H1 (cell line): ENCODE results near the gene MGMT. TPM values are rescaled to one million over a fixed set of nuclear protein-coding genes. Genes with fewer than 3 reads are reported as not detected.

Experiments
- CTCF ChIA-PET: fragments of 300-600 bp; sonication (Branson Sonifier 250); formaldehyde crosslinking; loops from one replicate; lab custom pipeline; 2021; ENCODE audit not compliant: partially characterized antibody; lab: Charles Lee
- POLR2A ChIA-PET: fragments of 300-600 bp; sonication (Branson Sonifier 250); formaldehyde crosslinking; loops from one replicate; lab custom pipeline; 2021; ENCODE audit warnings: inconsistent platforms; ENCODE audit not compliant: partially characterized antibody; lab: Charles Lee
- DNase-seq, 2 experiments: peaks; one replicate each; pipeline versions ENCODE4 v3.0.0 to v3.0.0-alpha.2; 2010 to 2022; ENCODE audit warnings: low spot score in 2 of 2, low read depth in 1 of 2, mixed read lengths in 1 of 2
- FAIRE-seq: peaks from 2 replicates; lab custom pipeline; 2011; peaks lifted over from hg19 to GRCh38; lab: Jason Lieb, UNC
- H2AFZ ChIP-seq: 2 replicates; pipeline ENCODE4 v1.8.1; 2012; ENCODE audit warnings: low read length, inconsistent platforms
- H2AK5ac ChIP-seq: 2 replicates; pipeline ENCODE4 v1.6.1; 2013; ENCODE audit warnings: low read depth, low read length
- H2BK120ac ChIP-seq: replicated peaks from 2 replicates; pipeline ENCODE3; 2013; ENCODE audit warnings: low read depth, low read length, inconsistent platforms
- H2BK12ac ChIP-seq: 2 replicates; pipeline ENCODE4 v1.6.1; 2013; ENCODE audit warnings: low read depth, low read length
- H2BK15ac ChIP-seq: 2 replicates; pipeline ENCODE4 v1.6.1; 2013; ENCODE audit warnings: low read length
- H2BK20ac ChIP-seq: 2 replicates; pipeline ENCODE4 v1.6.1; 2013; ENCODE audit warnings: low read length
- H2BK5ac ChIP-seq: 2 replicates; pipeline ENCODE4 v1.6.1; 2013; ENCODE audit warnings: low read depth, low read length
- H3K14ac ChIP-seq: 2 replicates; pipeline ENCODE4 v1.6.1; 2013; ENCODE audit warnings: inconsistent platforms; ENCODE audit not compliant: insufficient read length
- H3K18ac ChIP-seq: 2 replicates; pipeline ENCODE4 v1.6.1; 2013; ENCODE audit warnings: low read length; ENCODE audit errors: extremely low read depth
- H3K23ac ChIP-seq: 2 replicates; pipeline ENCODE4 v1.6.1; 2013; ENCODE audit warnings: inconsistent platforms; ENCODE audit not compliant: insufficient read length
- H3K23me2 ChIP-seq: 2 replicates; pipeline ENCODE4 v1.6.1; 2013; ENCODE audit warnings: low read depth, low read length
- H3K27ac ChIP-seq: 2 replicates; pipeline ENCODE4 v1.6.1; 2011; ENCODE audit warnings: low read depth, low read length, inconsistent platforms
- H3K27me3 ChIP-seq, 4 experiments: replicated peaks in 1 of 4; 1 replicate in 1 of 4; 2 replicates in 3 of 4; pipeline versions ENCODE4 v1.6.1 to v1.8.1; 2011 to 2013; ENCODE audit warnings: low read length in 3 of 4, mild to moderate bottlenecking in 3 of 4, inconsistent platforms in 2 of 4, mixed read lengths in 2 of 4, moderate library complexity in 1 of 4; ENCODE audit not compliant: control insufficient read depth in 3 of 4, insufficient read depth in 3 of 4; ENCODE audit errors: extremely low read depth in 1 of 4
- H3K36me3 ChIP-seq, 4 experiments: 2 replicates each; pipeline versions ENCODE4 v1.6.1 to v1.8.1; 2011 to 2013; ENCODE audit warnings: mild to moderate bottlenecking in 4 of 4, low read length in 3 of 4, moderate library complexity in 2 of 4, control low read depth in 1 of 4, inconsistent platforms in 1 of 4; ENCODE audit not compliant: insufficient read depth in 4 of 4, control insufficient read depth in 2 of 4
- H3K4ac ChIP-seq: replicated peaks from 2 replicates; pipeline ENCODE3; 2013; ENCODE audit warnings: low read length, low read depth, mixed read lengths, inconsistent platforms; ENCODE audit not compliant: insufficient read length
- H3K4me1 ChIP-seq, 4 experiments: replicated peaks in 1 of 4; 1 replicate in 1 of 4; 2 replicates in 3 of 4; pipeline versions ENCODE4 v1.6.1 to v1.8.1; 2011 to 2013; ENCODE audit warnings: low read length in 3 of 4, inconsistent platforms in 2 of 4, mixed read lengths in 1 of 4; ENCODE audit not compliant: insufficient read depth in 4 of 4, control insufficient read depth in 3 of 4
- H3K4me2 ChIP-seq, 2 experiments: 2 replicates each; pipeline versions ENCODE4 v1.6.1 to v1.8.1; 2011 to 2013; ENCODE audit warnings: low read depth in 2 of 2, low read length in 2 of 2, control low read depth in 1 of 2, inconsistent platforms in 1 of 2, mild to moderate bottlenecking in 1 of 2; ENCODE audit not compliant: insufficient read depth in 1 of 2
- H3K4me3 ChIP-seq, 4 experiments: fragments of 200-600, 300-600 bp in 1 of 4; sonication (generic), shearing (Covaris generic), sonication (Bioruptor Twin) in 1 of 4; 2 replicates each; pipeline versions ENCODE4 v1.5.1 to v1.8.1; 2011 to 2016; ENCODE audit warnings: low read length in 4 of 4, low read depth in 3 of 4, control low read depth in 2 of 4, inconsistent platforms in 2 of 4, mild to moderate bottlenecking in 2 of 4, mixed read lengths in 1 of 4, moderate library complexity in 1 of 4; ENCODE audit not compliant: insufficient read depth in 2 of 4; ENCODE audit errors: extremely low read depth in 1 of 4
- H3K56ac ChIP-seq: replicated peaks from 2 replicates; pipeline ENCODE3; 2013; ENCODE audit warnings: low read depth, mild to moderate bottlenecking, mixed read lengths, low read length, inconsistent platforms; ENCODE audit not compliant: insufficient read length
- H3K79me1 ChIP-seq: 2 replicates; pipeline ENCODE4 v1.6.1; 2013; ENCODE audit warnings: low read depth, low read length, control low read depth
- H3K79me2 ChIP-seq, 2 experiments: 2 replicates each; pipeline versions ENCODE4 v1.6.1 to v1.8.1; 2012 to 2013; ENCODE audit warnings: low read length in 2 of 2, mild to moderate bottlenecking in 2 of 2, inconsistent platforms in 1 of 2; ENCODE audit not compliant: insufficient read depth in 2 of 2, control insufficient read depth in 1 of 2
- H3K9ac ChIP-seq, 4 experiments: replicated peaks in 1 of 4; 1 replicate in 1 of 4; 2 replicates in 3 of 4; pipeline versions ENCODE4 v1.6.1 to v1.8.1; 2011 to 2013; ENCODE audit warnings: low read depth in 3 of 4, low read length in 3 of 4, control low read depth in 2 of 4, mild to moderate bottlenecking in 2 of 4, moderate library complexity in 2 of 4, inconsistent platforms in 1 of 4; ENCODE audit errors: extremely low read depth in 1 of 4
- H3K9me3 ChIP-seq, 2 experiments: 2 replicates each; pipeline versions ENCODE4 v1.6.1 to v1.8.1; 2012 to 2013; ENCODE audit warnings: mild to moderate bottlenecking in 2 of 2, moderate library complexity in 2 of 2, control low read depth in 1 of 2, inconsistent platforms in 1 of 2, low read depth in 1 of 2, low read length in 1 of 2, mixed read lengths in 1 of 2; ENCODE audit not compliant: insufficient read depth in 2 of 2
- H4K20me1 ChIP-seq, 2 experiments: replicated peaks in 1 of 2; 2 replicates each; pipeline versions ENCODE3 to v1.8.1; 2011 to 2013; ENCODE audit warnings: inconsistent platforms in 2 of 2, low read length in 2 of 2, mild to moderate bottlenecking in 1 of 2; ENCODE audit not compliant: insufficient read depth in 2 of 2, control insufficient read depth in 1 of 2
- H4K5ac ChIP-seq: 2 replicates; pipeline ENCODE4 v1.6.1; 2013; ENCODE audit warnings: low read length, low read depth, mixed read lengths, inconsistent platforms; ENCODE audit not compliant: insufficient read length
- H4K8ac ChIP-seq: 2 replicates; pipeline ENCODE4 v1.8.0; 2013; ENCODE audit warnings: mild to moderate bottlenecking, moderate library complexity, low read length, inconsistent platforms; ENCODE audit not compliant: insufficient read depth; ENCODE audit errors: extremely low read depth
- H4K91ac ChIP-seq: replicated peaks from 2 replicates; pipeline ENCODE3; 2013; ENCODE audit warnings: low read length, mixed read lengths, inconsistent platforms; ENCODE audit not compliant: insufficient read length
- WGBS, 2 experiments: shearing (Covaris generic) in 1 of 2; methylation state at CpG; one replicate each; pipeline versions ENCODE4 v1.1.6 to v1.1.7; 2013 to 2015; ENCODE audit warnings: low lambda C conversion rate in 2 of 2, mixed read lengths in 2 of 2, inconsistent platforms in 1 of 2, low coverage in 1 of 2, missing lambda C conversion rate in 1 of 2; ENCODE audit not compliant: insufficient replicate concordance in 2 of 2, insufficient coverage in 1 of 2, insufficient read length in 1 of 2; ENCODE audit errors: extremely low coverage in 1 of 2, missing lambda C conversion rate in 1 of 2; 5-methylcytosine and 5-hydroxymethylcytosine counted together
- polyA plus RNA-seq, 7 experiments: library from polyadenylated mRNA; depleted of rRNA in 3 of 7; stranded (reverse) in 5 of 7; unstranded in 2 of 7; fragments of >200 nt in 5 of 7; fragments of 200-250 nt in 2 of 7; gene quantifications; 1 replicate in 5 of 7; 2 replicates in 1 of 7; 4 replicates in 1 of 7; pipeline versions ENCODE4 v1.2.1 to v1.2.3, GENCODE V29; 2011 to 2013; ENCODE audit warnings: missing spikeins in 2 of 7, mixed read lengths in 2 of 7
- total RNA-seq: library from RNA; stranded (reverse); fragmentation: NEBNext Ultra II Directional; extraction: Animal tissue kit (Norgen Biotek cat#: 25700); gene quantifications from 2 replicates; pipeline ENCODE4 v1.2.1, GENCODE V29; 2021

Gene MGMT
- total and polyA plus RNA-seq, 2 of the 8 experiments (the other 6 are each of a cell fraction or from before 2014, with no cell fraction given), result 9.9 to 10.7 TPM

DNA sequence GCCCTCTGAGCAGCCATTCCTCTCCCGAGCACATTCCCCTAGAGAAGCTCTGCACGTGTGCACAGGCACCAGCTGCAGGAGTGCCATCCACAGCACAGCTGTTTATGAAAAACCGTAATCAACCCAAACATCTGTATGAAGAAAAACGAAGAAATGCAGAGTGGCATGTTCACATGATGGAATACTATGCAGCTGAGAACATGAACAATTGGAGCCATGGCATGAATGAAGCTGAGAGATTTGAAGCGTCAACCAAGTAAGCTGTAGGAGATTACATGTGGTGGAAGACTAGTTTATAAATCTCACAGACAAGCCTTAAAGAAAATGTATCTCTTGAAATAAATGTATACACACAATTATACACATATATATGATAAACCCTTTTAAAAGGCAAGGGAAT, 320.5 kb downstream of the MGMT start:
- no peaks in the 10 kb centered on the region for H3K79me2 ChIP-seq
- WGBS, 2 experiments, result 79% methylated on average over 5 of the region's 5 CpGs; no CpG with 5 or more reads in 1 of the 2 experiments
- no peak overlapping the region for H3K18ac ChIP-seq
- no peak overlapping the region for H2BK5ac ChIP-seq
- no peaks in the 10 kb centered on the region for H3K79me1 ChIP-seq
- H3K9ac ChIP-seq, result no peak overlapping the region
- no peak overlapping the region for H2AFZ ChIP-seq
- H3K56ac ChIP-seq, result no peak overlapping the region
- FAIRE-seq (no peak), DNase-seq (no peak)
- H3K9me3 ChIP-seq, result no peaks in the 10 kb centered on the region
- H3K23ac ChIP-seq, result no peak overlapping the region
- no peak overlapping the region for H2BK20ac ChIP-seq
- no peak overlapping the region for H2BK120ac ChIP-seq
- POLR2A ChIA-PET, result no interaction called here
- H3K27ac ChIP-seq, result no peak overlapping the region
- no peaks in the 10 kb centered on the region for H3K27me3 ChIP-seq
- no peak overlapping the region for H2AK5ac ChIP-seq
- CTCF ChIA-PET, result interaction anchor here (3.1 kb wide), 1 partner anchor 184 kb away, joined by 10 read pairs; no protein-coding TSS in a partner anchor
- H3K4me2 ChIP-seq, result no peak overlapping the region
- no peak overlapping the region for H4K91ac ChIP-seq
- peaks cover 0 to 1% of the 10 kb centered on the region in 2 experiments for H4K20me1 ChIP-seq
- no peaks in the 10 kb centered on the region; the same call in 1 of the 2 replicates for H3K23me2 ChIP-seq
- no peaks in the 10 kb centered on the region for H3K4me1 ChIP-seq
- H3K4ac ChIP-seq, result no peak overlapping the region
- H3K4me3 ChIP-seq, result no peak overlapping the region
- H4K8ac ChIP-seq, result no peak overlapping the region
- no peak overlapping the region for H2BK15ac ChIP-seq
- no peak overlapping the region for H4K5ac ChIP-seq
- H3K14ac ChIP-seq, result no peak overlapping the region
- no peaks in the 10 kb centered on the region for H3K36me3 ChIP-seq
- no peak overlapping the region for H2BK12ac ChIP-seq
